MG63 (cell line): ENCODE results near the gene SLC7A6OS. TPM values are rescaled to one million over a fixed set of nuclear protein-coding genes. Genes with fewer than 3 reads are reported as not detected.

Source experiments
- DNase-seq: peaks from one replicate; pipeline ENCODE4 v3.0.0-alpha.2; 2020
- H3K27me3 ChIP-seq: fragments of 250-450 bp; sonication (Bioruptor Pico); 2 replicates; pipeline ENCODE4 v1.5.1; 2020; ENCODE audit warnings: mild to moderate bottlenecking, moderate library complexity
- H3K36me3 ChIP-seq: fragments of 250-450 bp; sonication (Bioruptor Pico); 2 replicates; pipeline ENCODE4 v1.5.1; 2020; ENCODE audit warnings: mild to moderate bottlenecking, moderate library complexity
- H3K4me3 ChIP-seq: fragments of 250-450 bp; sonication (Bioruptor Pico); 2 replicates; pipeline ENCODE4 v1.5.1; 2020; ENCODE audit warnings: mild to moderate bottlenecking, moderate library complexity
- H3K9me3 ChIP-seq: fragments of 250-450 bp; sonication (Bioruptor Pico); 2 replicates; pipeline ENCODE4 v1.5.1; 2020; ENCODE audit warnings: mild to moderate bottlenecking, moderate library complexity
- total RNA-seq: library from RNA; depleted of rRNA; stranded (reverse); fragments of >200 nt; shearing (Covaris generic); gene quantifications from 2 replicates; pipeline ENCODE4 v1.2.3, GENCODE V29; 2014; ENCODE audit warnings: low replicate concordance

The SLC7A6OS gene
- total RNA-seq, 1 experiment from 2014 or later, result 5.7 TPM

DNA sequence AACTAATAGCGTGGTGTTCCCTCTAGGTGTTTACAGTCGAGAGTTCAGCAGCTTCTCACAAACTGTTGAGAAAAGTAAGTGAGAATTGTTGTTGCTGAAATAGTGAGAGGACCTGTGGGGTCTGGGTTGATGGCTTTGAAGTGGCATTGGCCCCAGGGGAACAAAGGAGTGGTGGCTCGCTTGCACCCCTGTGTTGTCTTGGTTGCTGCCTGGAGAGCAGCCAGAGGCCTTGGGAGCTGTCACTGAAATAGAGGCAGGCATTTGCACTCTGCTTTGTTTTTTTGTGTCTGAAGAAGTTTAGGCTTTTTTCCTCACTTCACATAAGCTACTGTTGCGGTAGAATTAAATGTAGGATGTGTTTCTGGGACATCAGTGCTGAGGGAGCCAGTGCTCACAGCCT is 36.9 kb upstream of the SLC7A6OS start:
- Histone ChIP-seq H3K27me3 (no peaks in the 10 kb centered on the region), H3K36me3 (peaks cover 2% of the 10 kb centered on the region), H3K9me3 (no peaks in the 10 kb centered on the region), H3K4me3 (no peak overlapping the region)
- no peak for DNase-seq

DNA sequence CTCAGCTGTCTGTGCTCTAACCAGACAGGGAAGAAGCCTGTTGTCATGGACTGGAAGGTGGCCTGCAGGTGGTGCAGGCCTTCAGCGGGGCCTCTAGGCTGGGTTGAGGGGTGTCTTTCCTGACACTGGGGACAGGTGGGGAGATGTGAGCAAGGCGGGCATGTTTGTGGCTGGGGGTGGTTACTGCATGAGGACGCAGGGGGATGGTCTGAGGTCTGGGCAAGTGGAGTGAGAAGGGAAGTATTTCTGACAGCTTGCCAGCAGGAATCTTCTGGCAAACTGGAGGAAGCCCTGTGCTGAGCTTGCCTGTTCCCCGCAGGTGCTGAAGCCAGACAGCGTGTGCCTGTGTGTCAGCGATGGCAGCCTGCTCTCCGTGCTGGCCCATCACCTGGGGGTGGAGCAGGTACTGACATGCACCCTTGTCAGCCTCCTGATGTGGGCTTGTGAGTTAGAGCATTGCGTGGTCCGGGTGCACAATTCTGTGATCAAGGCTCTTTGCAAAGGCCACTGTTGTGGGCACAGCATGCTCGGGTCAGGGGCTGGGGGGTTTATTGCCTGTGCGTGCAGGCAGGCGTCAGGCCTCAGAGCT is 36.2 kb upstream of the SLC7A6OS start:
- H3K4me3 ChIP-seq, result no peak overlapping the region
- no peak for DNase-seq
- peaks cover 2% of the 10 kb centered on the region for H3K36me3 ChIP-seq
- H3K9me3 ChIP-seq, result no peaks in the 10 kb centered on the region
- H3K27me3 ChIP-seq, result no peaks in the 10 kb centered on the region

DNA sequence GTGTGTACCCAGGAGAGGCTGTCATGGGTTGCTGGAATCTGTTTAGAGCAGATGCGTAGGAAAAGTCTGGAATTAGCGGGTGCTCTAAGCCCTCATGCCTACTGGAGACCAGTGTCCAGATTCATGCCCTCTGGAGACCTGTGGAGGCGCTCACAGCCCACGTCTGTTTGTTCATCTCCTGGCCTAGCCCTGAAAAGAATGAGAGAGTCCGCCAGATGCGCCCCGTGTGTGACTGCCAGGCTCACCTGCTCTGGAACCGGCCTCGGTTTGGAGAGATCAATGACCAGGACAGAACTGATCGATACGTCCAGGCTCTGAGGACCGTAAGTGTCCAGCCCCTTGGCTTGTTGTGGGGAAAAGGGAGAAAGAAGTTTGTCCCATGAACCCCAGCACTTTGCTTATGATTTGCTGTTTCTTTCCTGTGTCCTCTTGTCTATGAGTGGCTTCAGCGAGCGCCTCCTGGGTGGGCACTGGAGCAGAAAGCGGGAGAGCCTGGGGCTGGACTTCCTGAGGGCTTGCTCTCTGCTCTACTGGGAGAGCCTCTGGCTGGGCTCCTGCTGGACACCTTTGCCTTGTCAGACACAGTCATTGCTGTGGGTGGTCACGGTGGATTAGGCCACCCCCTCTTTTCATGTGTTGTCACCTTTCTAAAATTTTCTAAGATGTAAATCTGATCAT is 35.4 kb upstream of the SLC7A6OS start:
- DNase-seq, result no peak
- Histone ChIP-seq H3K36me3 (peaks cover 2% of the 10 kb centered on the region), H3K27me3 (no peaks in the 10 kb centered on the region), H3K4me3 (no peak overlapping the region), H3K9me3 (no peaks in the 10 kb centered on the region)

DNA sequence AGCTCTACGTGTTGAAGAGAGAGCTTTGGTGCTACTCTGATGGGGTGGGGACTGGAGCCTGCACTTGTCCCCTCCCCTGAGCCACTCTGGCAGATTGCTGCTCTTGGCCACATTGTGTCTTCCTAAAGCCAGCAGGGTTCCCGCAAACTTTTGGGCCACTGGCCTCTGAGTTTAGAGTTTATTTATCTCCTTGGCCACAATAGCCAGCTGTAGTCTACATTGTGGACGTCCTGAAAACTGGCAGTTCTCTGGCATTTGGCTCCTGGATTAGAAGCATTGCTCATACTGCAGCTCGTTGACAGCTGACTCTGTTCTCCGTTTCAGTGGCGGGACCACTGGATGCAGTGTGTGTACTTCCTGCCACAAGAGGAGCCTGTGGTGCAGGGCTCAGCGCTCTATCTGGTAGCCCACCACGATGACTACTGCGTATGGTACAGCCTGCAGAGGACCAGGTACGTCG is 34.6 kb upstream of the SLC7A6OS start:
- no peaks in the 10 kb centered on the region for H3K9me3 ChIP-seq
- H3K4me3 ChIP-seq, result no peak overlapping the region
- no peak for DNase-seq
- H3K36me3 ChIP-seq, result peaks cover 2% of the 10 kb centered on the region
- no peaks in the 10 kb centered on the region for H3K27me3 ChIP-seq

DNA sequence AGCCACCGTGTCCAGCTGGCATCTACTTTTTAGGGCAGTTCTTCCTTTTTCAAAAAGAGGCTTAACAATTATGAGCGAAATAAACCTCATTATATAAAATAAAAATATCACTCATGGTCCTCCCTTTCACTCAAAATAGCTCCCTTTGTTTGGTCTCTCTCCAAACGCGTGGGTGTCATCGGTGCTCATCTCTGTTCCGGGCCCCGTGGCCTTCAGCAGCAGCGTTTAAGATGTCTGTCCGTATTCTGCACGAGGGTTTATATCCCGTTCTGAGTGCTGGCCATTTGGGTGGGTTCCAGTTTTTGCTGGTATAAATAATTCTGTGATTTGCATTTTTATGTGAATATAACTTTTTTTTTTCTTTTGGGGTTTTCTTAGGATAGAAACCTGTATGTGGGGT is 33.5 kb upstream of the SLC7A6OS start:
- Histone ChIP-seq H3K36me3 (peaks cover 2% of the 10 kb centered on the region), H3K9me3 (no peaks in the 10 kb centered on the region), H3K4me3 (no peak overlapping the region), H3K27me3 (no peaks in the 10 kb centered on the region)
- DNase-seq, result no peak

DNA sequence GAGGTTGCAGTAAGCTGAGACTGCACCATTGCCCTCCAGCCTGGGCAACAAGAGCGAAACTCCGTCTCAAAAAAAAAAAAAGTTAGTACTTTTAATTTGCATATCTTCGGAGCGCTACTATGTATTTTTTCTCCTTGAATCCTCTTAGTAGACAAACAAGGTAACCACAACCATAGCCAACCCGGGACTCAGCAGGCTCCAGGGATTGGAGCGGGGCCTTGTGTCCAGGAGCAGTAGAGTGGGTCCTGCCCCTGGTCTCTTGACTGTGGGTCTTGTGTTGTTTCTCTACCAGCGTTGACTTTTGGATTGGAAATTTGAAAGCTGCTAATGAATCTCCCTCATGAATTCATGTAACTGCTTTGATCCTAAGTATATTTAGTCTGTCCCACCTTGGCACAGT is 32.4 kb upstream of the SLC7A6OS start:
- Histone ChIP-seq H3K4me3 (no peak overlapping the region), H3K9me3 (no peaks in the 10 kb centered on the region), H3K36me3 (peaks cover 2% of the 10 kb centered on the region), H3K27me3 (no peaks in the 10 kb centered on the region)
- DNase-seq, result no peak

DNA sequence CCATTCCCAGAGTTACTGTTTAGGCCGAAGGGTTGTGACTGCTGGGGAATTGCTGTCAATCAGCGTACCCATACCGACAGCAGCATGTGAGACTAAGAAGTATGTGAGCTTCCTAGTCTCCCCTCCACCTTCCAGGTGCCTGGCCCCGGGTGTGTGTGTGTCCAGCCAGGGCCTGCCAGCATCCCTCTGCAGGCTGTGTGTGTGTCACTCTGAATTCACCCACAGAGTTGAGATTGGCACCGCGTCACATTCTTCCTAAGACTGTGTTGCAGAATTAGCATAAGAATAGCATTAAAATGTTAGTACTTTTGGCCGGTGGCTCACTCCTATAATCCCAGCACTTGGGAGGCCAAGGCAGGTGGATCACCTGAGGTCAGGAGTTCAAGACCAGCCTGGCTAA is 31.9 kb upstream of the SLC7A6OS start:
- no peak for DNase-seq
- no peaks in the 10 kb centered on the region for H3K27me3 ChIP-seq
- peaks cover 2% of the 10 kb centered on the region for H3K36me3 ChIP-seq
- H3K9me3 ChIP-seq, result no peaks in the 10 kb centered on the region
- H3K4me3 ChIP-seq, result no peak overlapping the region

DNA sequence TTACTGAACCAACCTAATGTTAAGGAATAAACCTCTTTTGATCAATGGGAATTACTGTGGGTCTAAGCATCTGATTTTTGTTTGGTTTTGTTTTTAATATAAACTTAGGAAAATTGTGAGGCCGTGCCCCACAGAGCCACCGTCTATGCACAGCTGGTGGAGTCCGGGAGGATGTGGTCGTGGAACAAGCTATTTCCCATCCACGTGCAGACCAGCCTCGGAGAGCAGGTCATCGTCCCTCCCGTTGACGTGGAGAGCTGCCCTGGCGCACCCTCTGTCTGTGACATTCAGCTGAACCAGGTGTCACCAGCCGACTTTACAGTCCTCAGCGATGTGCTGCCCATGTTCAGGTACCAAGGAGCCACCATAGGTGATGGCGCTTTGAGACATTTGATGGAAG is 28.5 kb upstream of the SLC7A6OS start:
- Histone ChIP-seq H3K36me3 (no peaks in the 10 kb centered on the region; the same call in 1 of the 2 replicates), H3K4me3 (no peak overlapping the region), H3K27me3 (no peaks in the 10 kb centered on the region), H3K9me3 (no peaks in the 10 kb centered on the region)
- DNase-seq, result no peak

DNA sequence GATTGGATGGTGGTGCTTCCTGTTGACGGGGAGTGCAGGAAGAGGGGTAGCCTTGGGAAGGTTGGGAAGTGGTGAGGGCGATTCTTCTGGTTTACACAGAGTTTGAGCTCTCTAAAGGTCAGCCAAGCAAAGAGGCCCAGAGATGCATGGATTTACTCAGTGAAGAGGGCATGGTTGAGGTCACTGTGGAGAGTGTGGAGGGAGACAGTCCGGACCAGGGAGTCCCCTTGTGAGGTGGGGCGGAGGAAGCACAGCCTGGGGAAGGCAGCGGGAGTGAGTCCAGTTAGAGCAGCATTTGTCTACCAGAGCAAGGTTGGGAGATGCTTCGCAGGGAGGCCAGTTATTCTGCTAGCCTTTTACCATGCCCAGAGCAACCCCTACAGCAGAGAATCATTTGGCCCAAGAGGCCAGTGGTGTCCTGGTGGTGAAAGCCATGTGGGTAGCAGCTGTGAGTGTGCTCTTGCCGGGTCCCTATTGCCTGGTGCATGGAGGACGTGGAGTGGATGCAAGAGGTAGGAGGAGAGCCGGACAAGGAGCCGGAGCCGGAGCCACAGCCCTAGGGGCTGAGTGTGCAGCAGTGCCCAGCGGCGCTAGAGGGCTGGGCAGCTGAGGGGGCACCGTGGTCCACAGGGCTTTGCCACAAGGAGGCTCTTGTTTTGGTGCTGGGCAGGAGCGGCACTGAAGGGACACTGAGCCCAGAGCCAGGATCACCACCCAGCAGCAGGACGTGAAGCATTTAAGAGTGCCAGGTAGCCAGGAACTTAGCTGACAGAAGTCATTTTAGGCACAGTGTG is 27.8 kb upstream of the SLC7A6OS start:
- H3K27me3 ChIP-seq, result no peaks in the 10 kb centered on the region
- no peaks in the 10 kb centered on the region for H3K9me3 ChIP-seq
- H3K4me3 ChIP-seq, result no peak overlapping the region
- DNase-seq, result no peak
- no peaks in the 10 kb centered on the region; the same call in 1 of the 2 replicates for H3K36me3 ChIP-seq

DNA sequence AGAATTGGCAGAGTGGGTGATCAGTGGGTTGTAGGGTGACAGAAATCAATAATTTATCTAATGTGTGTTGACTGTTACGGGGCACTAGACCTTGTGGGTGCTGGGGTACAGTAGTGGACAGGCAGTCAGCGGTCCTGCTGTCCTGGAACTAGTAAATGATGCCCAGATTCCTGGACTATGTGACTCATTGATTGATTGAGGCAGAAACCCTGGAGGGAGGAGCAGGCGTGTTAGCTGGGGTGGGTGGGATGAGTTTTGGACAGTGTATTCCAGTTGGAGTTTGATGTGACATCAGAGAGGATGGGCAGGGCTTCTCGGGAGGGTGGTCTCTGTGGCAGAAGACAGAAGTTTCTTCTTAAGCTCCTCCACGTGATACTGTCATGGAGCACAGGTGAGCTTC is 24.4 kb upstream of the SLC7A6OS start:
- H3K36me3 ChIP-seq, result no peaks in the 10 kb centered on the region
- H3K27me3 ChIP-seq, result no peaks in the 10 kb centered on the region
- no peak for DNase-seq
- H3K4me3 ChIP-seq, result no peak overlapping the region
- H3K9me3 ChIP-seq, result no peaks in the 10 kb centered on the region

DNA sequence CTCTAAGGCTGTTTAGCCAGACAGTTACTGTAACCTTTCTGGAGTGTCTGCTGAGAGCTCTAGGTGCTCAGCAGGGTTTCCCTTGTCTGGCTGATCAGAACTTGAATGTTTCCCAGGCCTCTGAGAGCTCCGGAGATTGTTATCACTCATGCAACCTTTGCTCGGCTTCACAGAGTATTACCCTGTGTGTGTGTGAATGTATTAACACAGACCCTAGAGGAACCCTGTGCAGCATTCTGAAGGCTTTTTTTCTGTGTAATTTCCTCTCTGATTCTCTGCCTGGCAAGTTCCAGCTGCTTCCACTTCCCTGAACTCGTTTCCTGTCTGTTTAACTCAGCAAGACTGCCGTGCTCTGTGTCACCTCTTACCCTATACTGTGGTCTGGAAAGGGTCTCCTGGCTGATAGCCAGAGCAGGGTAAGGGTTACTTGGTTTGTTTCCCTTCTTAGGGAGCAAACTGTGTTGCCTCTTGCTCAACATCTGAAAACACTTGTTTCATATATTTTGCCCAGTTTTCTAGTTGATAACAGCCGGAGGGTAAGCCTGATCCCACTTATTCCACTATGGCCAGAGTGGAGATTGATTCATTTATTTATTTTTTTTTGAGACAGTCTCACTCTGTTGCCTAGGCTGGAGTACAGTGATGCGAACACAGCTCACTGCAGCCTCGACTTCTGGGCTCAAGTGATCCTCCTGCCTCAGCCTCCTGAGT is 21.8 kb upstream of the SLC7A6OS start:
- H3K9me3 ChIP-seq, result no peaks in the 10 kb centered on the region
- DNase-seq, result no peak
- no peak overlapping the region for H3K4me3 ChIP-seq
- peaks cover 6% of the 10 kb centered on the region for H3K36me3 ChIP-seq
- no peaks in the 10 kb centered on the region for H3K27me3 ChIP-seq

DNA sequence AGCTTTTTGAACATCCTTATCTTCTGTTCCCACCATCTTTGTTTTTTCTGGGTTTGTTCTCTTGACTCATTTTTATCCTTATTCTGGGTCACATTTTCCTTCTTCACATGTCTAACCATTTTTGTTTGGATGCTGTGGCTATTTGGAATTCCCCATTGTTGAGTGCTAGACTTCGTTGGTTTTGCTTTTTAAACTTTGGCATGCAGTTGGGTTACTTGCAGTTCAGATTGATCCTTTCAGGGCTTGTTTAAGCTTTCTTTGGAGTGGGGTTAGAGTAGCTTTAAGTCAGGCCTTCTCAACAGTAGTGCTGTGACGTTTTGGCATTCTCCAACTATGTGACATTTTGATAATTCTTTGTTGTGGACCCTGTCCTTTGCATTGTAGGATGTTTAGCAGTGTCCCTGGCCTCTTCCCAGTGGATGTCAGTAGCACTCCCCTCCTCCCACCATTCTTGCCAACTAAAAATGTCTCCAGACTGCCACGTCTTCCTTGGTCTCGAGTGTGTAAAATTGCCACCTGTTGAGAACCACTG is 21.2 kb upstream of the SLC7A6OS start:
- H3K36me3 ChIP-seq, result peaks cover 6% of the 10 kb centered on the region
- H3K27me3 ChIP-seq, result no peaks in the 10 kb centered on the region
- H3K9me3 ChIP-seq, result no peaks in the 10 kb centered on the region
- H3K4me3 ChIP-seq, result no peak overlapping the region
- DNase-seq, result no peak

DNA sequence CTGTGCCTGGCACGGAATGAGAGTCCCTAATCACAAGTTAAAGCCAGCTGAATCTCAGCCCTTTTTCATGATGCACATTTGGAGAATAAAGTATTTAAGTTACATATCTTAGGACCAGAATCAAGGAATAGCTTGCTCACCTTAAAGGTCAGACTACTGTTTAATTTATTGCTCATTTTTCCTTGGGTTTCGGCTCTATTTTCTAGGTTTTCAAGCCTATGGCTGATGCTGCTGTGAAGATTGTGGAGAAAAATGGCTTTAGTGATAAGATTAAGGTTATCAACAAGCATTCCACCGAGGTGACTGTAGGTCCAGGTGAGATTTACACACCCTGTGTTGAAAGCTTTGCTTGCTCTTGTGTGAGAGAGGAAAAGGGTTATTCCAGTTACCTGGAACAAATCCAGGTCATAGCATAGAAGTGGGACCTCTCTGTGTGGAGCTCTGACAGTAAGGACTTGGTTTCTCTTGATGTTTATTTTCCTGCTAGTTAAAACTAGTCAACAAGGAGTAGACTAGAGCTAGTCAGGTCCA is 18.2 kb upstream of the SLC7A6OS start:
- no peaks in the 10 kb centered on the region for H3K9me3 ChIP-seq
- no peak for DNase-seq

DNA sequence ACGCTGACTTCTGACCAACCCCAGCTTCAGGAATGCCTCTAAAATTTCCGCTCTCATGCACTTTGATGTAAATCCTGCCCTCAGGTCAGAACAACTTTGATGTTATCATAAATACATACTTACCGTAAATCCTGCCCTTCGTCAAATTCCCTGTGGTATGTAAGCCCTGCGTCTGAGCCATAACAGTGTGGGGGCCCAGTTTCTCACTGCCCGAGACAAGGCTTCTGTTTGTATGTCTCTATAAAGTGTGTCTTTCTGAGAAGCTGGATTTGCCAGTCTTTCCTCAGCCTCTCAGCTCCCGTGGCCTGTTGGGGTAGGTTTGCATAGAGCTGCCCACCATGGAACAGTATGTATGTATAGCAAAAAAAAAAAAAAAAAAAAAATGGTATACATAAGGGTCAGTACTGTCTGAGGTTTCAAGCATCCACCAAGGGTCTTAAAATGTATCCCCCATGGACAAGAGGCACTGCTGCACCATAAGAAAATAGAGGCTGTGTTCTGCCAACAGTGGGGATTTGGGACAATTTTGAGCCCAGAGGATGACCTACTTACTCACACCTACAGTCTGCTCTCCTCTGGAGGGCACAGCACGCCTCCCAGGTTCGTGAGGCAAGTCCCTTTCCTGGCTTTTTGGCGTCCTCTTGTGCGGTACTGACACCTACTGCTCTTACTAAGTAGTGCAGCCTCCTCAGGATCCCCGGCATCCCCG is 17.6 kb upstream of the SLC7A6OS start:
- no peak overlapping the region for H3K4me3 ChIP-seq
- H3K9me3 ChIP-seq, result no peaks in the 10 kb centered on the region
- H3K27me3 ChIP-seq, result no peaks in the 10 kb centered on the region
- H3K36me3 ChIP-seq, result peaks cover 6% of the 10 kb centered on the region
- DNase-seq, result peak; percentile 58

More for the DNA sequence above, 18.2 kb upstream of the SLC7A6OS start:
- H3K36me3 ChIP-seq, result peaks cover 6% of the 10 kb centered on the region
- no peaks in the 10 kb centered on the region for H3K27me3 ChIP-seq
- H3K4me3 ChIP-seq, result no peak overlapping the region

DNA sequence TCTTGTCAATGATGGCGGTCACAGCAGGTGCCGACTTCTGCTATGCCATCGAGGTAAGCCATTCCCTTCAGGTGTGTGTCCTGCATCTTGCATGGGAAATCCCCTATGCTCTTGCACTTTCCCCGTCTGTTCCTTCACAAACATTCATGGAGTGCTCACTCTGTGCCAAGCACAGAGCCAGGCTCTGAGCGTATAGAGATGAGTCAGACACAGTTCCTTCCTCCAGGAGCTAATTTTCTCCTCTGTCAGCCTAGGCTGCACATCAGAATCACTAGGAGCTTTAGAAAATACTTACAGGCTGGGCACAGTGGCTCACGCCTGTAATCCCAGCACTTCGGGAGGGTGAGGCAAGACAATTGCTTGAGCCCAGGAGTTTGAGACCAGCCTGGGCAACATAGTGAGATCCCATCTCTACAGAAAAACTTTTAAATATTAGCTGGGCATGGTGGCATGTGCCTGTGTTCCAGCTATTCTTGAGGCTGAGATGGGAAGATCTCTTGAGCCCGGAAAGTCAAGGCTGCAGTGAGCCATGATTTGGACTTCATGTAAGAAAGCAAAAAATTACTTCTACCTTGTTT is 14.1 kb upstream of the SLC7A6OS start:
- H3K36me3 ChIP-seq, result peaks cover 6% of the 10 kb centered on the region
- peak; percentile 4 for DNase-seq
- H3K27me3 ChIP-seq, result no peaks in the 10 kb centered on the region
- H3K9me3 ChIP-seq, result no peaks in the 10 kb centered on the region
- no peak overlapping the region for H3K4me3 ChIP-seq

DNA sequence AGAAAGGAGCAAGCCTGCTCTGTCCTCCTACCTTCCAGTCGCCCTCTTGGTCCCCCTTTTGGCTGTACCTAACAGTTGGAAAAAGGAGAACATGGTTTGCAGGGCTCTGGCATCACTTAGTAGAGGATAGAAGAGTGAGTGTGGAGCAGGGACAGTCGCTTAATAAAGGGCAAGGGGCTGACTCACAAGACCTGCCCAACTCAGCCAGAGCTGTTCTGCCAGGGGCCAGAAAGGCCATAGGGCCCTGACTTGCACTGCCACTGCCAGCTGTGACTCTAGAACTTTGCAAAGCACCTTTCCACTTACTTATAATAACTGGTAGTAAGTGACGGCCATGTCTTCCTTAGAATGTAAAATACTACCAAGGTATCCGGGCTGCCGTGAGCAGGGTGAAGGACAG is 13.6 kb upstream of the SLC7A6OS start:
- Histone ChIP-seq H3K36me3 (peaks cover 6% of the 10 kb centered on the region), H3K4me3 (no peak overlapping the region), H3K9me3 (no peaks in the 10 kb centered on the region), H3K27me3 (no peaks in the 10 kb centered on the region)
- DNase-seq, result no peak
